ENCODE measurements around the gene OXCT1. TPM values are rescaled to one million over a fixed set of nuclear protein-coding genes. Genes with fewer than 3 reads are reported as not detected.
"Not testable (repeated sequence)": the region's sequence is repeated elsewhere in the genome, so short reads cannot be mapped to it uniquely, and the experiment has no call there.

The OXCT1 gene
- total and polyA plus RNA-seq, 7 donors: 5.5 to 22.1 (median 10.7) TPM

GRCh38 chr5:41735213-41735612 is 135.0 kb downstream of the OXCT1 start:
- no peak overlapping the region for H3K27ac ChIP-seq
- DNase-seq: no peak
- intact Hi-C loops (cut with DNase I): no loop called here
- no peaks in the 10 kb centered on the region for H3K4me1 ChIP-seq
- H3K9me3 ChIP-seq: no peaks in the 10 kb centered on the region
- H3K36me3 ChIP-seq (ENCODE audit: insufficient read depth in 1 of 2, low read depth in 1 of 2): peaks cover 0 to 19% of the 10 kb centered on the region in 2 donors
- ATAC-seq: no peak
- TF ChIP-seq, protein P1, sequence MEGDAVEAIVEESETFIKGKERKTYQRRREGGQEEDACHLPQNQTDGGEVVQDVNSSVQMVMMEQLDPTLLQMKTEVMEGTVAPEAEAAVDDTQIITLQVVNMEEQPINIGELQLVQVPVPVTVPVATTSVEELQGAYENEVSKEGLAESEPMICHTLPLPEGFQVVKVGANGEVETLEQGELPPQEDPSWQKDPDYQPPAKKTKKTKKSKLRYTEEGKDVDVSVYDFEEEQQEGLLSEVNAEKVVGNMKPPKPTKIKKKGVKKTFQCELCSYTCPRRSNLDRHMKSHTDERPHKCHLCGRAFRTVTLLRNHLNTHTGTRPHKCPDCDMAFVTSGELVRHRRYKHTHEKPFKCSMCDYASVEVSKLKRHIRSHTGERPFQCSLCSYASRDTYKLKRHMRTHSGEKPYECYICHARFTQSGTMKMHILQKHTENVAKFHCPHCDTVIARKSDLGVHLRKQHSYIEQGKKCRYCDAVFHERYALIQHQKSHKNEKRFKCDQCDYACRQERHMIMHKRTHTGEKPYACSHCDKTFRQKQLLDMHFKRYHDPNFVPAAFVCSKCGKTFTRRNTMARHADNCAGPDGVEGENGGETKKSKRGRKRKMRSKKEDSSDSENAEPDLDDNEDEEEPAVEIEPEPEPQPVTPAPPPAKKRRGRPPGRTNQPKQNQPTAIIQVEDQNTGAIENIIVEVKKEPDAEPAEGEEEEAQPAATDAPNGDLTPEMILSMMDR (IDR thresholded peaks at IDR 0.05): no peak
- no peak overlapping the region for H3K4me3 ChIP-seq
- H3K27me3 ChIP-seq (ENCODE audit: insufficient read depth in 3 of 3, low read length in 2 of 3): no peaks in the 10 kb centered on the region

GRCh38 chr5:41729381-41729780 is 140.8 kb downstream of the OXCT1 start:
- H3K36me3 ChIP-seq (ENCODE audit: insufficient read depth in 1 of 2, low read depth in 1 of 2); intact Hi-C loops (cut with DNase I): not testable (repeated sequence)
- WGBS, 3 donors: 95 to 97% (median 96%) methylated on average over 5 of the region's 5 CpGs

GRCh38 chr5:41728281-41728680 is 141.9 kb downstream of the OXCT1 start:
- DNase-seq (no peak), ATAC-seq (no peak)
- no peaks in the 10 kb centered on the region for H3K9me3 ChIP-seq
- 86 to 95% (median 90%) methylated on average over 4 of the region's 4 CpGs for WGBS, 3 donors
- TF ChIP-seq, protein P1 (IDR thresholded peaks at IDR 0.05): no peak
- no peaks in the 10 kb centered on the region for H3K36me3 ChIP-seq (ENCODE audit: insufficient read depth in 1 of 2, low read depth in 1 of 2)
- H3K27ac ChIP-seq: no peak overlapping the region
- H3K4me1 ChIP-seq: no peaks in the 10 kb centered on the region
- intact Hi-C loops (cut with DNase I): no loop called here
- H3K4me3 ChIP-seq: no peak overlapping the region
- H3K27me3 ChIP-seq (ENCODE audit: insufficient read depth in 3 of 3, low read length in 2 of 3): no peaks in the 10 kb centered on the region

More at GRCh38 chr5:41729381-41729780, 140.8 kb downstream of the OXCT1 start:
- ATAC-seq; DNase-seq; H3K9me3 ChIP-seq; H3K4me1 ChIP-seq; H3K27me3 ChIP-seq (ENCODE audit: insufficient read depth in 3 of 3, low read length in 2 of 3); H3K27ac ChIP-seq; H3K4me3 ChIP-seq: not testable (repeated sequence)

- intact Hi-C loops (cut with DNase I): no loop called here
- Histone ChIP-seq H3K27me3 (ENCODE audit: insufficient read depth in 3 of 3, low read length in 2 of 3) (no peaks in the 10 kb centered on the region), H3K4me3 (no peak overlapping the region), H3K36me3 (ENCODE audit: insufficient read depth in 1 of 2, low read depth in 1 of 2) (no peaks in the 10 kb centered on the region), H3K9me3 (no peaks in the 10 kb centered on the region), H3K4me1 (no peaks in the 10 kb centered on the region), H3K27ac (no peak overlapping the region)
- no peak for DNase-seq
- no peak for ATAC-seq
- TF ChIP-seq, protein P1 (IDR thresholded peaks at IDR 0.05): no peak
- WGBS, 3 donors: 56 to 61% (median 61%) methylated on average over 3 of the region's 3 CpGs
These were observed 147.8 kb downstream of the OXCT1 start for GRCh38 chr5:41722359-41722950.

DNA sequence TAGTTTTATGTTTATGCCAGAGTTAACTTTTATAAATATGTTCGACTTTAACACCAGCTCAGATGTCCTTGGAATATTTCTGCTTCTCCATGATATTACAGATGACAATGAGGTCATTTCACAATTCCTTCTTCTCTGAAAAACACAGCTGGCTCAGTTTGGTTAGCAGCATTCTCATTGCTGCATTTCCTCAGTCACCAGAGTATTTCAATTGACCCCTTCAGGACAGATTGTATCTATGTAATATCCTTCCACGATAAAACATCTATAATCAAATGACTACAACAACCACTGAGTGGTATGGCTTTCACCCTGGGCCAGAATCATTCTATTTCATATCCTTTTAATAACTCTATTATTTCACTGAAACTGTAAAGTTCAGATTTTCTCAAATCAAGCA is 148.7 kb downstream of the OXCT1 start:
- WGBS, 3 donors: 13 to 25% (median 24%) methylated on average over 2 of the region's 2 CpGs
- ATAC-seq (no peak), DNase-seq (no peak)
- H3K27me3 ChIP-seq (ENCODE audit: insufficient read depth in 3 of 3, low read length in 2 of 3): no peaks in the 10 kb centered on the region
- no peaks in the 10 kb centered on the region for H3K4me1 ChIP-seq
- no peaks in the 10 kb centered on the region for H3K36me3 ChIP-seq (ENCODE audit: insufficient read depth in 1 of 2, low read depth in 1 of 2)
- TF ChIP-seq, protein P1 (IDR thresholded peaks at IDR 0.05): no peak
- no peak overlapping the region for H3K27ac ChIP-seq
- H3K9me3 ChIP-seq: peaks cover 6% of the 10 kb centered on the region
- intact Hi-C loops (cut with DNase I): no loop called here
- H3K4me3 ChIP-seq: no peak overlapping the region

All from psoas muscle (tissue), 8 donors.